Measurements from ENCODE around the gene PRRG1.

The PRRG1 gene

DNA sequence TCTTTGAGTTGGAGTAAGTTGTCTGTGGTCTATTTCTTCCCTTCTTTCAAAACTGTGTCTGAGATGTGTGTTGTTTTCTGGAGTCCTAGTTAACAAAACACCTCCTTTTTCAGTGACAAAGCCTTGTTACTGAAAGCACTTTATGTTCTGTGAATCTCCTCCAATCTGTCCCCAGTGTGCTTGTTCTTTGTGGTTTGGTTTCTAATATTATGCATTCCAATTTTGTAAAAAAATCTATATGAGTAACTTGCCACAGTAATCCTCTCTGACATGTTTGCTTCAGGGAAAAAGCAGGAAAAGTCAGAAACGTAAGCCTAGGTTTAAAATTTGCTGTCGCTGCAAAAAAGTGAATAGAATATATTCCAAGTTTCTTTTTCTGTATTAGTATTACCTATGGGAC, 12.4 kb downstream of the PRRG1 start:
- Histone ChIP-seq H4K20me1 (ENCODE audit: insufficient read depth, low read length, poor library complexity, severe bottlenecking) (no peaks in the 10 kb centered on the region), H2AFZ (ENCODE audit: low read length) (no peak overlapping the region), H3F3A (ENCODE audit: low read depth) (peaks cover 5% of the 10 kb centered on the region; the same call in 1 of the 2 replicates), H3K9ac (ENCODE audit: low read depth, low read length, poor library complexity, severe bottlenecking) (no peak overlapping the region), H3K4me2 (ENCODE audit: low read depth, low read length, poor library complexity, severe bottlenecking) (no peak overlapping the region), H3K27me3 (ENCODE audit: insufficient read depth, low read length, poor library complexity, severe bottlenecking) (no peaks in the 10 kb centered on the region), H3K4me1 (ENCODE audit: insufficient read depth, low read length, poor library complexity, severe bottlenecking) (peaks cover 5% of the 10 kb centered on the region), H3K36me3 (ENCODE audit: insufficient read depth, low read length) (no peaks in the 10 kb centered on the region), H3K9me2 (replicated peaks; ENCODE audit: low read depth, low read length) (no peaks in the 10 kb centered on the region), H3K4me3 (ENCODE audit: low read length, poor library complexity, severe bottlenecking) (no peak overlapping the region), H3K79me2 (ENCODE audit: insufficient read depth, low read length) (no peaks in the 10 kb centered on the region), H3K9me3 (ENCODE audit: insufficient read depth, low read depth, low read length) (peaks cover 8% of the 10 kb centered on the region; the same call in 1 of the 2 replicates)
- TF ChIP-seq CTCF (conservative IDR thresholded peaks at IDR 0.05; ENCODE audit: low read length), result no peak

DNA sequence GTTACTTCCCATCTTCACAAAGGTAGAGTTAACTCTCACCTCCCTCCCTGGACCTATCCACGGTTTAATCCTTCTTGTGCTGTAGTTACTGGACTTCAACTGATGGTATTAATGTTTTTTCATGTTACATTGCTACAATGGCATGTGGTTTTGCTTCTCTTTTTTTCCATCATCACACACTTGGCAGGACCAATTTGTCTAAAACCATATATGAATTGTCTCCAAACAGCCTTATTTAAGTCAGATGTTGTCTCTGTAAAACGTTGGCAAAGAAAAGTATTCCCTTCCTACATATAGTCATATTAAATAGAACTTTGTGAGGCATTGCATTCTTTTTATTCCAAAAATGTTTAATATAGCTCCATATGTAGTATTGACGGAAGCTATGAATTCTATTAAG, 15.5 kb downstream of the PRRG1 start:
- peaks cover 8% of the 10 kb centered on the region; the same call in 1 of the 2 replicates for H3K9me3 ChIP-seq (ENCODE audit: insufficient read depth, low read depth, low read length)
- H3K4me1 ChIP-seq (ENCODE audit: insufficient read depth, low read length, poor library complexity, severe bottlenecking), result peaks cover 5% of the 10 kb centered on the region
- H3F3A ChIP-seq (ENCODE audit: low read depth), result peaks cover 5% of the 10 kb centered on the region; the same call in 1 of the 2 replicates
- no peak overlapping the region for H3K4me2 ChIP-seq (ENCODE audit: low read depth, low read length, poor library complexity, severe bottlenecking)
- no peaks in the 10 kb centered on the region for H3K9me2 ChIP-seq (replicated peaks; ENCODE audit: low read depth, low read length)
- H3K79me2 ChIP-seq (ENCODE audit: insufficient read depth, low read length), result no peaks in the 10 kb centered on the region
- H3K9ac ChIP-seq (ENCODE audit: low read depth, low read length, poor library complexity, severe bottlenecking), result no peak overlapping the region
- no peaks in the 10 kb centered on the region for H3K36me3 ChIP-seq (ENCODE audit: insufficient read depth, low read length)
- TF ChIP-seq EZH2phosphoT487 (IDR thresholded peaks at IDR 0.05; ENCODE audit: borderline replicate concordance), result no peak
- no peak for TF ChIP-seq CTCF (conservative IDR thresholded peaks at IDR 0.05; ENCODE audit: low read length)
- H2AFZ ChIP-seq (ENCODE audit: low read length), result no peak overlapping the region
- H3K4me3 ChIP-seq (ENCODE audit: low read length, poor library complexity, severe bottlenecking), result no peak overlapping the region
- no peaks in the 10 kb centered on the region for H3K27me3 ChIP-seq (ENCODE audit: insufficient read depth, low read length, poor library complexity, severe bottlenecking)
- no peaks in the 10 kb centered on the region for H4K20me1 ChIP-seq (ENCODE audit: insufficient read depth, low read length, poor library complexity, severe bottlenecking)

GRCh38 chrX:37367946-37368345, 18.8 kb downstream of the PRRG1 start:
- Histone ChIP-seq H3K9me3 (ENCODE audit: insufficient read depth, low read depth, low read length) (peaks cover 8% of the 10 kb centered on the region; the same call in 1 of the 2 replicates), H3F3A (ENCODE audit: low read depth) (peaks cover 5% of the 10 kb centered on the region; the same call in 1 of the 2 replicates), H3K9me2 (replicated peaks; ENCODE audit: low read depth, low read length) (no peaks in the 10 kb centered on the region), H4K20me1 (ENCODE audit: insufficient read depth, low read length, poor library complexity, severe bottlenecking) (no peaks in the 10 kb centered on the region), H3K4me2 (ENCODE audit: low read depth, low read length, poor library complexity, severe bottlenecking) (no peak overlapping the region), H3K9ac (ENCODE audit: low read depth, low read length, poor library complexity, severe bottlenecking) (no peak overlapping the region), H3K79me2 (ENCODE audit: insufficient read depth, low read length) (no peaks in the 10 kb centered on the region), H3K36me3 (ENCODE audit: insufficient read depth, low read length) (no peaks in the 10 kb centered on the region), H3K4me1 (ENCODE audit: insufficient read depth, low read length, poor library complexity, severe bottlenecking) (peaks cover 5% of the 10 kb centered on the region), H3K27me3 (ENCODE audit: insufficient read depth, low read length, poor library complexity, severe bottlenecking) (no peaks in the 10 kb centered on the region), H3K4me3 (ENCODE audit: low read length, poor library complexity, severe bottlenecking) (no peak overlapping the region), H2AFZ (ENCODE audit: low read length) (no peak overlapping the region)
- TF ChIP-seq EZH2phosphoT487 (IDR thresholded peaks at IDR 0.05; ENCODE audit: borderline replicate concordance), result no peak
- no peak for TF ChIP-seq CTCF (conservative IDR thresholded peaks at IDR 0.05; ENCODE audit: low read length)

All from Loucy (cell line).